ENCODE data around the gene NSRP1. TPM values are rescaled to one million over a fixed set of nuclear protein-coding genes. Genes with fewer than 3 reads are reported as not detected.
A peak's percentile ranks its signal among the peaks of the same experiment; 100 is the strongest.
"Not testable (repeated sequence)": the region's sequence is repeated elsewhere in the genome, so short reads cannot be mapped to it uniquely, and the experiment has no call there.

Gene NSRP1
- polyA plus RNA-seq, 3 donors from 2014 or later = 5.0 to 38.8 (median 14.3) TPM

DNA sequence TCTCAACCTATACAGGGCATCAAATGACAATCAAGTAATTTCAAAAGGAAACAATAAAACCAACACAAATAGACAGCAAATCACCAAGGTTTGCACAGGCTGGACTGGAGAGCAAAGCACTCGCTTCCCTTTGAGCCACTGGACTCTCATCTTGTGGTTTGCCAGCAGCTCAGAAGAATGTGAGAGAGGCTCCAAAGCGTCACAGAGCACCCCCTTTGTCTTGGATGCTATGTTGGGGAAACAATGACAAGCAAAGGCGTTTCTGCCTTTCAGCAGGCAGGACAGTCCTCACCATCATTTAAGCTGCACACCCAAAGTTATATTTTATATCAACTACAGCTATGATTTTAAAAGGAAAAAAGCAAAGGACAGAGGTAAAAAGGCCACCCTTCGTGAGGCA lies 105.6 kb downstream of the NSRP1 start:
- Mint-ChIP-seq H3K4me3 (no peak overlapping the region), H3K36me3 (no peaks in the 10 kb centered on the region), H3K9me3 (no peaks in the 10 kb centered on the region), H3K27me3 (ENCODE audit: low read depth in 3 of 3) (peaks cover 0 to 8% (median 3%) of the 10 kb centered on the region in 3 donors), H3K27ac (no peak overlapping the region), H3K4me1 (no peaks in the 10 kb centered on the region)
- DNase-seq = no peak

DNA sequence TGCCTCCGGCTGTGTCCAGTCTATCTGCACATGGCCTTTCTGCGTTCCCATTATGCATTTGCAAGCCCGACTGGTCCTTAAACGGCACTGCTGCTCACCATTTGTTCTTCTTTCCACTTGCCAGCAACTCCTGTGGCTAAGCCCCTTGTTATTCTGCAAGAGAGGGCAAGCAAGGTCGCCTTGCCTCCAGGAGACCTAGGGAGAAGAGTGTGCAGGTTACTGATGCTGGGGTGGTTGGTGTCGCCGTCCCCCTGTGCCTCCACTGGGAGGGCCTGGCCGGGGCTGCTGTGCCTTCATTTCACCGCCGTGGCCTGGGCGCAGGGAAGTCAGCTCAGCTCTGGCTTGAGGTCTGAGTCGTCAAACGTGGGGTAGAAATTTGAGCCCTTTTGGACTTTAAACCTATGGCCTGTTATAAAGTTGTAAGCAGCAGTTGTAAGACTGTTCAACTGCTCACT lies 106.1 kb downstream of the NSRP1 start:
- no peak for DNase-seq
- no peaks in the 10 kb centered on the region for H3K9me3 Mint-ChIP-seq
- H3K27me3 Mint-ChIP-seq (ENCODE audit: low read depth in 3 of 3) = peaks cover 0 to 8% (median 3%) of the 10 kb centered on the region in 3 donors
- H3K4me1 Mint-ChIP-seq = no peaks in the 10 kb centered on the region
- no peak overlapping the region for H3K27ac Mint-ChIP-seq
- H3K36me3 Mint-ChIP-seq = no peaks in the 10 kb centered on the region
- H3K4me3 Mint-ChIP-seq = no peak overlapping the region

DNA sequence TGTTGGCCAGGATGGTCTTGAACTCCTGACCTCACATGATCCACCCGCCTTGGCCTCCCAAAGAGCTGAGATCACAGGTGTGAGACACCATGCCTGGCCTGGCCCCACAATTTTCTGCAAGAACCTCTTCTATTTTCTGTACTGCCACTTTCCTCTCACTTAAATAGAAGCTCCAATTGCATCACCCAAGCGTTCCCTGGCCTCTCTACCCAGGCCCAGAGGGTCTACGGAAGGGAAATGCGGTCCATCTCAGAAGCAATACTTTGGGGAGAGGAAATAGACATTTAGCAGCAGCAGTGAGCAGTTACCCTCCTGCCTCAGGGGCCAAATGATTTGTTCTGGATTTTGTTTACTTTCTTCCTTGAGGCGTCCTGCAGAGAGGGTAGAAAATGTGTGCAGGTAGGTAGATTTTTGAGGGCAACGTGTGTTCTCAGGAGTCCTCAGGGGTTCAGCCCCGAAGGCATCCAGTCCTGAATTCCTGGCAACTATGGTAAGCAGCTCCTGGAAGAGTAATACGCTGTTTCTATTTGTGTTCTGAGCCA lies 107.9 kb downstream of the NSRP1 start:
- H3K27ac Mint-ChIP-seq = no peak overlapping the region
- no peaks in the 10 kb centered on the region for H3K9me3 Mint-ChIP-seq
- DNase-seq = no peak
- H3K4me3 Mint-ChIP-seq = no peak overlapping the region
- H3K36me3 Mint-ChIP-seq = no peaks in the 10 kb centered on the region
- no peaks in the 10 kb centered on the region for H3K4me1 Mint-ChIP-seq
- peaks cover 0 to 9% (median 2%) of the 10 kb centered on the region in 3 donors for H3K27me3 Mint-ChIP-seq (ENCODE audit: low read depth in 3 of 3)

DNA sequence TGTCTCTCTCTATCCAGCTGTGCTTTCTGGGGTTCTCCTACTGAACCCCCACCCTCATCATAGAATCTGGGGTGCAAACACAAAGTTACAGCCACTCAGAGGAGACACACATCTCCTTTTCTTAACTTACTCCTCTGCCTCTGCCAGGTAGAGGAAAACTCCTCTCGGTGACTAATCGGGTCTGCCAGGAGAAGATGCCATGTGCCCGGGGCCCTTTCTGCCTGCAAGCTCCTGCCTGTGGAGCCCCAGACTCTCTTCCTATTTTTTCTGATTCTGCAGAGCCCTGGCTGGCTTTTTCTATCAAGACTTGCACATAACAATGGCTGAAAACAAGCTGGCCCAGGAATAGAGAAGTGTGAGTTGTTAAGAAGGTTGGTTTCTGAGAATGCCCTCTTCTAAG lies 108.5 kb downstream of the NSRP1 start:
- H3K9me3 Mint-ChIP-seq = no peaks in the 10 kb centered on the region

DNA sequence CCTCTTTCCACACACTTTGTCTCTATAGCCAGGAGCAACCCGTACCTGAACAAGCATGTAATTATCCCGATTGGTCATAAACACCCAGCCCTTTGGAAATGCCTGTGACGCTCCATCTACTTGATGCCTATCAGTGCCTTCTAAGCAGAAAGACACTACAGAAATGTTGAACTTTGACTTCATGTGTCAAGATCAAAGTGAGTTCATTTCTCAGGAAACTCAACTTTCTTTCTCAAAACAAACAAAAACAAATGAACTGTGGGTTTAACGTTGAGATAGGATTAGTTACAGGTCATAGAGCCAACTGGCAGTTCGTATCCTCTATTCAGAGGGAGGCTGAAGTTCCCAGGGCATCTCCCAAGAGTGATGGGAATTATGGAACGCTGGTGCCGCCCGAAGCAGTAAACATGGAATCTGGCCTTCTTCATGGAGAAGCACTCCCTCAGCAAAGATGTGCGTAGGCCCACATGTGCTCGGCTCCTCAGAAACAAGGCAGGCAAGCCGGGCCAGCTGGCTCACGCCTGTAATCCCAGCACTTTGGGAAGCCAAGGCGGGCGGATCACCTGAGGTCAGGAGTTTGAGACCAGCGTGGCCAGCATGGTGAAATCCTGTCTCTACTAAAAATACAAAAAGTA lies 109.4 kb downstream of the NSRP1 start:
- Mint-ChIP-seq H3K36me3 (no peaks in the 10 kb centered on the region), H3K27me3 (ENCODE audit: low read depth in 3 of 3) (peaks cover 2 to 9% (median 2%) of the 10 kb centered on the region in 3 donors), H3K27ac (peak overlapping the region in 1 of 6 donors; percentile 5), H3K4me3 (no peak overlapping the region), H3K4me1 (no peaks in the 10 kb centered on the region), H3K9me3 (no peaks in the 10 kb centered on the region)
- no peak for DNase-seq

More for the DNA sequence above, 108.5 kb downstream of the NSRP1 start:
- DNase-seq = no peak
- H3K27ac Mint-ChIP-seq = no peak overlapping the region
- H3K36me3 Mint-ChIP-seq = no peaks in the 10 kb centered on the region
- H3K27me3 Mint-ChIP-seq (ENCODE audit: low read depth in 3 of 3) = peaks cover 0 to 9% (median 2%) of the 10 kb centered on the region in 3 donors
- H3K4me3 Mint-ChIP-seq = no peak overlapping the region
- no peaks in the 10 kb centered on the region for H3K4me1 Mint-ChIP-seq

DNA sequence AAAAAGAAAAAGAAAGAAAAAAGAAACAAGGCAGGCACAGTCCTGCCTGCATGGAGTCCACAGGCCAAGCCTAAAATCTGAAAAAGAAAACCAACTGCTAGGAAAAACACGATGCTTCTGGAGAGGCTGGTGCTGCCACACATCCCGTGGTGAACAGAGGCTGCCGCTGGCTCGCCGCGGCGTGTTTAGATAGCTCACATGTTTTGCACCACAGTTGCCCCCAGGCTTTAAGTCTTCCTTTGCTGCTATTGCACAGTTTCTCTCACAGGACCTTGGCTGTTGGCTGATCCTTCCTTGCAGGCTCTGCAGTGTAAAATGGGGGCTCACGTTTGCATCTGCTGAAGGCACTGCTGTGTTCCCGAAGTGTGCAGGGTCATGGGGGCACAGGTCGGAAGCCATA lies 110.3 kb downstream of the NSRP1 start:
- H3K9me3 Mint-ChIP-seq = no peaks in the 10 kb centered on the region
- H3K27me3 Mint-ChIP-seq (ENCODE audit: low read depth in 3 of 3) = peaks cover 2 to 9% (median 2%) of the 10 kb centered on the region in 3 donors
- H3K27ac Mint-ChIP-seq = no peak overlapping the region
- H3K4me3 Mint-ChIP-seq = no peak overlapping the region
- no peak for DNase-seq
- H3K4me1 Mint-ChIP-seq = no peaks in the 10 kb centered on the region
- H3K36me3 Mint-ChIP-seq = no peaks in the 10 kb centered on the region

DNA sequence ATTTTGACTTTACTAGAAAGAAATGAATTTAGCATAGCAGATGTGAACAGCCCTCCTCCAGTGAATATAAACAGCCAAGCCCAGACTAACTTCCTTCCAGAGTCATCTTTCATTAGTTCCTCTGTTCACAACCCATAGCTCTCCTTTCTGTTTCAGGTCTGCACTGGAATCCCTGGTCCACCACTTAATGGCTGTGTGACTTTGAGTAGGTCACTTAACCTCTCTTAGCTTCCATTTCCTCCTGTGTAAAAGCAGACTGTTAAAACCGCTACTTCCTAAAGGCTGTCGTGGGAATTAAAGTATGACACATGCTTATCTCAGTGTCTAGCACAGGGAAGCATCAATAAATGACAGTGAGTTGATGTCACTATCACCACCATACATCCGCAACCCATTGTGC lies 111.4 kb downstream of the NSRP1 start:
- Mint-ChIP-seq H3K27me3 (ENCODE audit: low read depth in 3 of 3) (peaks cover 2 to 13% (median 7%) of the 10 kb centered on the region in 3 donors), H3K4me1 (no peaks in the 10 kb centered on the region), H3K27ac (peak overlapping the region in 1 of 6 donors; percentile 36), H3K9me3 (no peaks in the 10 kb centered on the region), H3K4me3 (no peak overlapping the region), H3K36me3 (no peaks in the 10 kb centered on the region)
- DNase-seq = no peak

DNA sequence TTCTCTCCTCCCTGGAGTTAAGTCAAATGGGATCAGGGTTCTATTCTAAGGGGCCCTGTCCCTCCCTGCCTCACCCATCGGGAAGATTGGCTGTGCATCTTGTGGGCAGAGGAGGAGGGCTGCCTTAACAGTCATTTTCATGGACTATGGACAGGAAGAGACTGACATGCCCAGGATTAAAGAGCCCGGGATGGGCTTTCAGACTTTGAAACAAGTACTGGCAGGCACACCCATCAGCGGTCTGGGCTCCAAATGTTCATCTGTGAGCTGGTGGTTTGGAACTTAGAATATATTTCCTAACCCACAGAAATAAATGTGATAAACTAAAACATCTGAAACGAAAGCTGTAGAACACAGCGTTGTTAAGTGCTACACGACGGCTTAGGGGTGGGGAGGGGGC lies 112.4 kb downstream of the NSRP1 start:
- no peak for DNase-seq
- H3K27me3 Mint-ChIP-seq (ENCODE audit: low read depth in 3 of 3) = peaks cover 2 to 19% (median 12%) of the 10 kb centered on the region in 3 donors
- peak overlapping the region in 1 of 6 donors; percentile 5 for H3K27ac Mint-ChIP-seq
- no peak overlapping the region for H3K4me3 Mint-ChIP-seq
- H3K36me3 Mint-ChIP-seq = no peaks in the 10 kb centered on the region
- H3K4me1 Mint-ChIP-seq = no peaks in the 10 kb centered on the region
- no peaks in the 10 kb centered on the region for H3K9me3 Mint-ChIP-seq

DNA sequence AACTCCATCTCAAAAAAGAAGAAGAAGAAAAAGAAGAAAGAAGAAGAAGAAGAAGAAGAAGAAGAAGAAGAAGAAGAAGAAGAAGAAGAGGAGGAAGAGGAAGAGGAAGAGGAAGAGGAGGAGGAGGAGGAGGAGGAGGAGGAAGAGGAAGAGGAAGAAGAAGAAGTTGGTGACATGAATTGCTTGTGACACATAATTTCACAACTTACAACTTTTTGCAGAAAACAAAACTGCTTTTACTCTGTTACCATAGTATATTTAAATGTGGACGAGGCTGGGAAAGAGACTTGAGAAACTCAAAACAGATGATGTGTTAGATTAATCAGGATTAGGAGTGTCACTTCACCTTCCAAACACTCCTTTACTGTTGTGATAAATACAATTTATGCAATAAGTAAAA lies 113.4 kb downstream of the NSRP1 start:
- not testable (repeated sequence) for H3K27ac Mint-ChIP-seq, H3K36me3 Mint-ChIP-seq, DNase-seq, H3K4me1 Mint-ChIP-seq, H3K4me3 Mint-ChIP-seq, H3K9me3 Mint-ChIP-seq
- peaks cover 4 to 20% (median 18%) of the 10 kb centered on the region in 3 donors for H3K27me3 Mint-ChIP-seq (ENCODE audit: low read depth in 3 of 3)

DNA sequence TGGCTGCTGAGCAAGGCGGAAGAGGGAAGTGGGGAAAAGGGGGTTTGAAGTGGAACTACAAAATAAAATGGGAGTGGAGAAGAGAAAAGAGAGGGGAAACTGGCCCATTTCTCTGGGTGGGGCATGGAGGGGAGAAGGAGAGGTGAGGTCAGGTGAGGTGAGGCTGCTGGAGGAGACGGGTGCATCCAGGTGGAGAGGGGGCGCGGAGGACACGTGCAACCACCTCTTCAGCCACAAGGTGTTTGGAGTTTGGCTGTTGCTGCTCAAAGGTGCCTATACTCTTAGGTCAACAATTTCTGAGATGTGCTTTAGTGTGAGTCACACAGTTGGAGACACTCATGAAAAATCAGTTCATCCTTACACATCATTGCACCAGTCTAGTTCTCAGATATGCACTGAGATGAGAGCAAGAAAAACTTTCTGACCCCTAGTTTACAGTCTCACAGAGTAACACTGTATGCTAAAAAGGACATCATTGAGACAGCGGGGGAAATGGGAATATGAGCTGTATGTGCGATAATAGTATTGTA lies 114.0 kb downstream of the NSRP1 start:
- H3K4me1 Mint-ChIP-seq = peaks cover 5 to 6% of the 10 kb centered on the region in 2 donors
- H3K27ac Mint-ChIP-seq = no peak overlapping the region
- H3K4me3 Mint-ChIP-seq = no peak overlapping the region
- no peaks in the 10 kb centered on the region for H3K36me3 Mint-ChIP-seq
- DNase-seq = no peak
- H3K27me3 Mint-ChIP-seq (ENCODE audit: low read depth in 3 of 3) = peaks cover 6 to 20% (median 18%) of the 10 kb centered on the region in 3 donors
- H3K9me3 Mint-ChIP-seq = no peaks in the 10 kb centered on the region

DNA sequence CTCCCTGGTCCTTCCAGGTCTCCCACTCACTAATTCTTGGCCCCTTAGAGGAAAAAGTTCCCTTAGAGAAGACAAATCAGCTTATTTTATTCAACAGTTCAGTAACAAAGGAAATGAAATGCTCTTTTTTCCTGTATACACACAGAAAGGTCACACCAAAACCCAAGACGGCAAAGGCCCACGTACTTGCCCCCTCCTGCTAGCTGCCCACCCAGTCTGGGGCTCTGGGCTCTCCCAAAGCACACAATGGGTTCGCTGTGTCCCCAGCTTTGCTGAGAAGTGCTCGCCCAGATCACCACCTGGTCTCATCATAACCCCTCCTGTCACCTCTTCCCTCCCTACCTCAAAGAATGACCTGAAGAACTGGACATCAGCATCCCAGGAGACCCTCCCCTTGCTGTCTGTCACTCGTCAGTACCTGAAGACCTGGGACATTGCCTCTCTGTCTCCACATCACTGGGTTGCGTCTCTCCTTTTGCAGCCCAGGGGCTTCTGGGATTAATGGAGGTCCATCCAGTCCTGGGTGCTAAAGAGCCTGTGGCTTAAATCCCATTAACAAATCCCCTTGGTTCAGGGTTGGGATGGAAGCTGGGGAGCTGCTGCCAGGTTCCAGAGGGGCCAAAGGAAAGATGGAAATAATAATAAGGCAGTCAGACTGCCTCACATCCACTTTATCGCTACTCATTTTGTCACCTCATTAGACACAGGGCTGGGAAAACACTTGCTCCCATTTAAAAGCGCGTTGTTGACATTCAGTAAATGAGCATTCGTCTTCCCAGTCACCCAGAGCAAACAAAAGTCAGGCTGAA lies 115.6 kb downstream of the NSRP1 start:
- Mint-ChIP-seq H3K9me3 (no peaks in the 10 kb centered on the region), H3K36me3 (no peaks in the 10 kb centered on the region), H3K4me3 (no peak overlapping the region), H3K27me3 (ENCODE audit: low read depth in 3 of 3) (peaks cover 12 to 22% (median 21%) of the 10 kb centered on the region in 3 donors), H3K4me1 (peaks cover 14 to 17% of the 10 kb centered on the region in 2 donors), H3K27ac (peak overlapping the region in 1 of 6 donors; percentile 16)
- DNase-seq = no peak

DNA sequence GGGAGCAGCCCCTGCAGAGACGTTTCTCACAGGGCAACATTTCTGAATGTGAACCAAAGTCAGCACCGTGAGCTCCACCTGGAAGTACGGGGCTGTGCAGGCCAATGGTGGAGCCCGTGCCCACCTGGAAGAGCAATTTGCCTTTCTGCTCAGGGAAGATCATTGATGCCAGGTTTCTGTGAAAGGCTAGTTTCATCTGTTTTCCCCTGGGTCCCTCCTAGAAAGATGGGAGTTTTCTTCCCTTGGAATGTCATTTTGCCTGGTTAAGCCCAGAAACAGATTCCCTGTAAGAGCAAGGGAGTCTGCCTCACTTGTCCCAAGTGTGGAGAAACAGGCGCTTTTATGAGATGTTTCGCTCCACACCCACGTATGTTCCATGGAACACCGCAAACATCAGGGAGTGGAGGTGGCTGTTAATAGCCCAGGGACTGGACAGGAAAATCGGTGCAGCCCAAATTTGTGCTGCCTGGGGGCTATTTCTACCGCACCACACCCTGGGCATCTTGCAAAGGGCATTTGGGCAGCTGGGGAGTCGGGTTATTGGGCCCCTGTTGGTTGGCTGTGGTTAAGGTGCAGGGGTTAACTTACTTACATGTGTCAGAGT lies 116.3 kb downstream of the NSRP1 start:
- H3K9me3 Mint-ChIP-seq = no peaks in the 10 kb centered on the region
- H3K4me3 Mint-ChIP-seq = no peak overlapping the region
- H3K27me3 Mint-ChIP-seq (ENCODE audit: low read depth in 3 of 3) = peaks cover 12 to 28% (median 23%) of the 10 kb centered on the region in 3 donors
- no peaks in the 10 kb centered on the region for H3K36me3 Mint-ChIP-seq
- no peak overlapping the region for H3K27ac Mint-ChIP-seq
- DNase-seq = no peak
- peaks cover 17 to 23% of the 10 kb centered on the region in 2 donors for H3K4me1 Mint-ChIP-seq

DNA sequence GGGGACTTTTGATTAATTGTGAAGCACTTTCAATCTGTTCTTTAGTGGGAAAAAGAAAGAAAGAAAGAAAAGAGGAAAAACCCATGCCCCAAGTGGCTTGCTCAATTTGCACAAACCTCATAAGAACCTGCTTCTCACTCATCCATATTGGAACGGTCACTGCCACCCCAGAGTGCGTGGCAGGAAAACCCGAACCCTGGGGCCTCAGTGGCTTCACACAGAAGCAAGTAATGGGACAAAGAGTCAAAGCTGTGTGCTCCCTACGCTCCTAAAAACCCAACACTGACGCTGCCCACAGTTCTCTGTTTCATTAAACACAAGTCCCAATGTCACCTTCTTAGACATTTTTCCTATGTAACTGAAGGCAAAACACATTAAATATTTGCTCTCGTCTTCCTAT lies 117.7 kb downstream of the NSRP1 start:
- Mint-ChIP-seq H3K36me3 (no peaks in the 10 kb centered on the region), H3K4me3 (no peak overlapping the region), H3K27ac (no peak overlapping the region), H3K9me3 (no peaks in the 10 kb centered on the region), H3K27me3 (ENCODE audit: low read depth in 3 of 3) (peaks cover 12 to 29% (median 23%) of the 10 kb centered on the region in 3 donors), H3K4me1 (peaks cover 27 to 36% of the 10 kb centered on the region in 2 donors)
- DNase-seq = no peak

All from immature natural killer cell (primary cell).